C4-2B (cell line): ENCODE data around the gene BTRC.

Source experiments
- H3K27ac ChIP-seq: fragments of 450-650 bp; 2 replicates; pipeline ENCODE4 v1.5.1; 2017
- ZFX ChIP-seq: fragments of 450-650 bp; IDR thresholded peaks from 2 replicates; pipeline ENCODE4 v1.6.1; 2017
- TF ChIP-seq, protein P1 (sequence below): fragments of 450-650 bp; conservative IDR thresholded peaks from 2 replicates; pipeline ENCODE4 v1.5.1; 2017; ENCODE audit warnings: mild to moderate bottlenecking

BTRC gene

DNA sequence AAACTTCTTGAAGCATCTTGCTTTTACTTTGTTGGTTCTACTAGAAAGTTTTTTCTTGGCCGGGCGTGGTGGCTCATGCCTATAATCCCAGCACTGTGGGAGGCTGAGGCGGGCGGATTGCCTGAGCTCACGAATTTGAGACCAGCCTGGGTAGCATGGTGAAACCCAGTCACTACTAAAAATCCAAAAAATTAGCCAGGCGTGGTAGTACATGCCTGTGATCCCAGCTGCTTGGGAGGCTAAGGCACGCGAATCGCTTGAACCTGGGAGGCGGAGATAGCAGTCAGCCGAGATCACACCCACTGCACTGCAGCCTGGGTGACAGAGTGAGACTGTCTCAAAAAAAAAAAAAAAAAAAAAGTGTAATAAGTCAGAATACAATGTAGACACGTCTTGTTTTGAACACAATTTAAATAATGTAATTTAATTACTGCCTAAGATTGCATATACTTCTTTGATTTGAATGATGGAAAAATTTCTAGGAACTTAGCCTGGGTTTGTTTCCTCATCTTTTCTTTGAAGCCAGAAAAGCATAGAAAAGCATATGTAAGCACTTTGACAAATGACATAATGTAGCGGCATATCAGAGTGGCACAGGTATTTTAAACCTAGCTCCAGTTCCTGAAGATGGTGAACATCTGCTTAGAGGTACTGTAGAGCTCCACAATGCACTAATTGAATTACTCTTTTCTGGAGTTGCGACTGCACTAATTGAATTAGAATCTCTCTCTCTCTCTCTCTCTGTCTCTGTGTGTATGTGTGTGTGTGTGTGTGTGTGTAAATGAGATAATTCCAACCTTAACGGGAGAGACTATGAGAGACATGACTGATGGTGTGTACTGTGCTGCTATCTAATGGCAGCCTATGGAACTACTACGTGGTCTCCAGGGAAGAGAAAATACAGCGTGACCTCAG is 87.8 kb downstream of the BTRC start:
- TF ChIP-seq, protein P1, sequence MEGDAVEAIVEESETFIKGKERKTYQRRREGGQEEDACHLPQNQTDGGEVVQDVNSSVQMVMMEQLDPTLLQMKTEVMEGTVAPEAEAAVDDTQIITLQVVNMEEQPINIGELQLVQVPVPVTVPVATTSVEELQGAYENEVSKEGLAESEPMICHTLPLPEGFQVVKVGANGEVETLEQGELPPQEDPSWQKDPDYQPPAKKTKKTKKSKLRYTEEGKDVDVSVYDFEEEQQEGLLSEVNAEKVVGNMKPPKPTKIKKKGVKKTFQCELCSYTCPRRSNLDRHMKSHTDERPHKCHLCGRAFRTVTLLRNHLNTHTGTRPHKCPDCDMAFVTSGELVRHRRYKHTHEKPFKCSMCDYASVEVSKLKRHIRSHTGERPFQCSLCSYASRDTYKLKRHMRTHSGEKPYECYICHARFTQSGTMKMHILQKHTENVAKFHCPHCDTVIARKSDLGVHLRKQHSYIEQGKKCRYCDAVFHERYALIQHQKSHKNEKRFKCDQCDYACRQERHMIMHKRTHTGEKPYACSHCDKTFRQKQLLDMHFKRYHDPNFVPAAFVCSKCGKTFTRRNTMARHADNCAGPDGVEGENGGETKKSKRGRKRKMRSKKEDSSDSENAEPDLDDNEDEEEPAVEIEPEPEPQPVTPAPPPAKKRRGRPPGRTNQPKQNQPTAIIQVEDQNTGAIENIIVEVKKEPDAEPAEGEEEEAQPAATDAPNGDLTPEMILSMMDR = peak; percentile 81
- no peak for TF ChIP-seq ZFX
- H3K27ac ChIP-seq = no peak overlapping the region

DNA sequence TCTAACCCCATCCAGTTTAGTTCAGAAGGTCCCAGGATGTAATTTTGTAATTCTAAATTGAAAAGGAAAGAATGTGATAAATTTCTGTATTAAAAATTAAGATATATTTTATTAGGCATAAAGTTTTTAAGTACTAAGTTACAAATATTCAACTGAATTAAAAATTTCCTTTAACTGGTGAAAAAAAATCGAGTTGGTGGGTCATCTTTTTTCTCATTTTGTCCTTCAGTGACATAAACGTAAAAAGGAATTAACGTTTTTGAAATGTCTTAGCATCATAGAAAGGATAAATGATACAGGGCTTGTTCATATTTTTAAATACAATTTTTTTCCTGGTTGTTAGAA is 88.5 kb downstream of the BTRC start:
- TF ChIP-seq ZFX = no peak
- TF ChIP-seq, protein P1 = peak; percentile 55
- H3K27ac ChIP-seq = no peak overlapping the region

DNA sequence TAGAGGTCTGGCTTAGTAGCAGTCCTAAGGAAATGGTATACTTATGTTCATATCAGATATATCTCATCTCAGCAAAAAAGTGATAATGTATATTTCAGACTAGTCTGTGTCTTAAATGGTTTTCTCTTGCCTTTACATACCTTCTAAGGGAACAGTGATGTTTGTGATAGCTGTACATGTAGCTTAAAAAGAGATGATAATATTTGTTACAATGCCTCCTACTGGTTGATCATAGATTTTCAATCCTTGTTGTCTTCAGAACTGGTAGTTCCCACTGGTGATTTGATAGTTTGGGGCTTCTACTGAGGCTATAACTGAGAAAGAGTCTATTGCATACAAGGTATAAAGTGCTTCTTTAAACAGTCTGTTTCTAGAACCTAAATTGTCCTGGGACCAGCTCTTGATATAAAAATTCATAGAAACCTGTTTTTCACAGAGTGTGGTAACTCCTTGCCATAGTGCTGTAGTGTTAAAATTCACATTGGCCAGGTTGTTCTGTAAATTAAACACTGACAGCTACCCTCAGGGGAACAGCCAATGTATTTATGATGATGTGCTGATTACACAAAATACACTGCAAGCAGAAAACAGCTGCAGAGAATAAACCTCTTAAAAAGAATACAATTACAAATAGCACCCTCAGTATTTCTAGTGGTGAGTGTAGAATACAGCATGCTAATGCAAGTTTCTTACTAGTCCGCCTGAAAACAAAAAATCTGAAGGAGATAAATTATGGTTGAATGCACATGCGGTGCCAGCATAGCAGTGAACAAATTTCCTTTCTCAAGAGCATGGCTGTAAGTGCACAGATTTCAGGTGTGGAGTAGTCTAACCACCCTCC is 90.3 kb downstream of the BTRC start:
- no peak overlapping the region for H3K27ac ChIP-seq
- no peak for TF ChIP-seq ZFX
- TF ChIP-seq, protein P1 = peak; percentile 71

DNA sequence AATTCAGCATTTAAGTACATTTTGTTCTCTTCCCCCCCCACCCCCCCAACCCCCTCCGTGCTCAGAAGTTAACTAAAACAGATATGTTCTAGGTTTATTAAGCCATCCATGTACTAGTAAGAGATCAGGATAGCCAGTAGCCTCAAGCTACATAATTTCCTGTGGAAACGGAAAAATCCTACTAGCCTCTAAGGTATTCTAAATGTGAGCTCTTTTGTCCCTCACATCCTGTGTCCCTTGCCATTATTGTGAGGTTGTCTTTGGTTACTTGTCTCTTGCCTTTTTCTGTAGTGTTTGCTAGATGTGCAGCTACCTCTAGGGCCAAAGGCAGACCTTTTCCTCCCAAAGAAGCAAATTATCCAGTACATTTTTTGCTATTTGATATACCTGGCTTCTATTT is 92.1 kb downstream of the BTRC start:
- no peak for TF ChIP-seq ZFX
- TF ChIP-seq, protein P1 = no peak
- no peak overlapping the region for H3K27ac ChIP-seq

DNA sequence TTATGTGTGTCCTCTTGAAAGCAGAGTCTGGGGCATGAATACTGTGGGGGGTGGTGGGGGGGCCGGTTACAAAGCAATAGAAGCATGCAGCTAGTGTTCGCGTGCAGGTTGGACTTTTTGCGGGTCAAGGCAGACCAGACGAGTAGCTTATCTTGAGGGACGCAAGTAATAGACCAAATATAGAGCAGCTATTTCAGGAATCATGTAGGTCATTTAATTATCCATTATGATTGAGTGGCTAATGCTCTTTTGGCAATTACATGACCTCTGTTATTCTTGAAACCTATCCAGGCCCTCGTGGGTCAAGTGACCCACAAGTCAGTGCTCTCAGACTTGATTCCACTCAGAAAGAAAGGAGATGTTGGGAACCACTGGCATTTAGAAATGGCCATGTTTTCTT is 93.0 kb downstream of the BTRC start:
- H3K27ac ChIP-seq = no peak overlapping the region
- TF ChIP-seq, protein P1 = no peak
- no peak for TF ChIP-seq ZFX

DNA sequence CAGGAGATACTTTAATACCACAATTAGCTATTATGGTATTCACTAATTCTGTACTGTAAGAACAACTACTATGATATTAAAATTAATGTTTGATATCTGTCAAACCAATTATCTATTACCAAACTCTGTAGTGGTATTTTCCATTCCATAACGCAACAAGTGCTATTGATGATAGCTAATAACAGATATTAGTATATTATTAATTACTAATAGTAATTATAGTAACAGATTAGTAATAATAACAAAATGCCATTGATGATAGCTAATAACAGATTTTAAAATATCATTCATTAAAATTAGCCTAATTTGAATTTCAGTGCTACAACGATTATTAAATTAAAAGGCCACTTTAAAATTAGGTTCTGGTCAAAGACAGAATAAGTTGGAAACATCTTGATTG is 93.5 kb downstream of the BTRC start:
- no peak for TF ChIP-seq ZFX
- TF ChIP-seq, protein P1 = no peak
- no peak overlapping the region for H3K27ac ChIP-seq
